HepG2 (cell line): Measurements from ENCODE around the gene DQX1. TPM values are rescaled to one million over a fixed set of nuclear protein-coding genes. Genes with fewer than 3 reads are reported as not detected.

Experiments
- ATAC-seq: fragments of 200-7000 bp; cut with Tn5 transposase; 3 replicates; pipeline ENCODE4 v1.9.1; 2020; ENCODE audit warnings: mild to moderate bottlenecking, moderate library complexity
- BruUV-seq: library from RNA; stranded (reverse); fragments of 400-500 nt; replicated peaks from 2 replicates; lab custom pipeline; 2021; lab: Mats Ljungman, UMichigan
- CTCF ChIA-PET: fragments of 300-600 bp; formaldehyde crosslinking; extraction: SDS; loops from one replicate; lab custom pipeline; 2021; ENCODE audit warnings: low total read pairs, inconsistent platforms, low intra/inter-chr PET ratio; lab: Yijun Ruan, JAX
- POLR2A ChIA-PET: fragments of 350-600 bp; sonication (Branson Sonifier 250); formaldehyde crosslinking; loops from one replicate; lab custom pipeline; 2020; ENCODE audit warnings: antibody characterized with exemption, inconsistent platforms; lab: Yijun Ruan, JAX
- DNase-seq: peaks from one replicate; pipeline ENCODE4 v3.0.0-alpha.2; 2015; ENCODE audit warnings: low spot score
- FAIRE-seq: peaks from 3 replicates; lab custom pipeline; 2011; peaks lifted over from hg19 to GRCh38; lab: Jason Lieb, UNC
- H2AFZ ChIP-seq: one replicate; pipeline ENCODE4 v1.6.1; 2011; ENCODE audit warnings: low read length, inconsistent platforms
- H3K27ac ChIP-seq: fragments of 300-600 bp; 3 replicates; pipeline ENCODE4 v1.8.0; 2011; ENCODE audit warnings: mixed run types, mild to moderate bottlenecking, mixed read lengths, low read length, inconsistent platforms; ENCODE audit not compliant: insufficient read depth; ENCODE audit errors: extremely low read length
- H3K27me3 ChIP-seq, 2 experiments: fragments of 200-600 bp in 1 of 2; 2 replicates in 1 of 2; 3 replicates in 1 of 2; pipeline versions ENCODE4 v1.6.0 to v1.8.0; 2011; ENCODE audit warnings: low read length in 2 of 2, mild to moderate bottlenecking in 2 of 2, moderate library complexity in 2 of 2, inconsistent platforms in 1 of 2; ENCODE audit not compliant: insufficient read depth in 2 of 2, control insufficient read depth in 1 of 2
- H3K36me3 ChIP-seq, 2 experiments: fragments of 200-600 bp in 1 of 2; replicated peaks in 1 of 2; 2 replicates in 1 of 2; 3 replicates in 1 of 2; pipeline versions ENCODE4 v1.5.1 to v1.8.0; 2011; ENCODE audit warnings: low read length in 2 of 2, inconsistent platforms in 1 of 2; ENCODE audit not compliant: insufficient read depth in 2 of 2, control insufficient read depth in 1 of 2
- H3K4me1 ChIP-seq: 2 replicates; pipeline ENCODE4 v1.5.1; 2012; ENCODE audit warnings: low read length, inconsistent platforms; ENCODE audit not compliant: insufficient read depth
- H3K4me2 ChIP-seq: 2 replicates; pipeline ENCODE4 v1.6.0; 2011; ENCODE audit warnings: low read depth, low read length, inconsistent platforms
- H3K4me3 ChIP-seq, 3 experiments: fragments of 200-600 bp in 1 of 3; sonication (generic), shearing (Covaris generic) in 1 of 3; replicated peaks in 1 of 3; 2 replicates each; pipeline ENCODE4 v1.5.1; 2011 to 2016; ENCODE audit warnings: low read length in 3 of 3, inconsistent platforms in 2 of 3, low read depth in 2 of 3, mild to moderate bottlenecking in 2 of 3, control low read depth in 1 of 3, mixed read lengths in 1 of 3; ENCODE audit not compliant: insufficient read depth in 1 of 3
- H3K79me2 ChIP-seq: one replicate; pipeline ENCODE4 v1.6.1; 2011; ENCODE audit warnings: low read length, inconsistent platforms; ENCODE audit not compliant: insufficient read depth
- H3K9ac ChIP-seq: 2 replicates; pipeline ENCODE4 v1.6.0; 2011; ENCODE audit warnings: mild to moderate bottlenecking, low read depth, low read length, inconsistent platforms; ENCODE audit not compliant: insufficient read depth
- H3K9me3 ChIP-seq: 2 replicates; pipeline ENCODE4 v1.5.1; 2012; ENCODE audit warnings: mild to moderate bottlenecking, low read length
- H4K20me1 ChIP-seq: 2 replicates; pipeline ENCODE4 v1.6.0; 2011; ENCODE audit warnings: inconsistent platforms, mild to moderate bottlenecking, low read length, moderate library complexity; ENCODE audit not compliant: insufficient read depth
- ATAD3A ChIP-seq: sonication (generic); formaldehyde crosslinking; IDR thresholded peaks from 2 replicates; pipeline ENCODE4 v1.4.0; 2020; ENCODE audit warnings: missing genetic modification reagents
- ATRX ChIP-seq: sonication (generic); formaldehyde crosslinking; IDR thresholded peaks from 2 replicates; pipeline ENCODE4 v1.4.0; 2020; ENCODE audit warnings: missing genetic modification reagents, borderline replicate concordance
- CBX2 ChIP-seq, 2 experiments: fragments of 200-600 bp in 1 of 2; sonication (generic); formaldehyde crosslinking in 1 of 2; IDR thresholded peaks; 2 replicates each; pipeline versions ENCODE4 v1.7.0 to v1.8.1; 2018 to 2022; ENCODE audit warnings: low read depth in 2 of 2, low read length in 1 of 2, mild to moderate bottlenecking in 1 of 2, missing genetic modification reagents in 1 of 2
- HNF4G ChIP-seq, 2 experiments: sonication (generic) in 1 of 2; formaldehyde crosslinking in 1 of 2; IDR thresholded peaks; 2 replicates each; pipeline versions ENCODE4 v1.4.0 to v1.6.1; 2011 to 2020; ENCODE audit warnings: borderline replicate concordance in 2 of 2, low read depth in 2 of 2, mild to moderate bottlenecking in 2 of 2, low read length in 1 of 2, missing genetic modification reagents in 1 of 2, moderate library complexity in 1 of 2
- HNRNPUL1 ChIP-seq: fragments of 200-400 bp; formaldehyde crosslinking; IDR thresholded peaks from 2 replicates; pipeline ENCODE4 v1.6.1; 2017; ENCODE audit warnings: low read depth, mild to moderate bottlenecking, low read length, moderate library complexity
- KLF15 ChIP-seq: sonication (generic); formaldehyde crosslinking; IDR thresholded peaks from 2 replicates; pipeline ENCODE4 v1.8.1; 2023; ENCODE audit warnings: borderline replicate concordance, mild to moderate bottlenecking, inconsistent platforms, missing genetic modification reagents, mixed read lengths
- LBX2 ChIP-seq: sonication (generic); formaldehyde crosslinking; IDR thresholded peaks from 2 replicates; pipeline ENCODE4 v1.5.0; 2020; ENCODE audit warnings: missing genetic modification reagents, mild to moderate bottlenecking, borderline replicate concordance
- SP5 ChIP-seq: IDR thresholded peaks from 2 replicates; pipeline ENCODE4 v1.6.1; 2016; ENCODE audit warnings: low read depth, borderline replicate concordance
- SPEN ChIP-seq: sonication (generic); formaldehyde crosslinking; IDR thresholded peaks from 2 replicates; pipeline ENCODE4 v1.5.1; 2020; ENCODE audit warnings: low read depth, mild to moderate bottlenecking, missing genetic modification reagents
- ZNF33B ChIP-seq: sonication (generic); formaldehyde crosslinking; IDR thresholded peaks from 2 replicates; pipeline ENCODE4 v1.5.1; 2020; ENCODE audit warnings: mild to moderate bottlenecking, missing genetic modification reagents
- ZNF496 ChIP-seq: sonication (generic); formaldehyde crosslinking; IDR thresholded peaks from 2 replicates; pipeline ENCODE4 v1.8.1; 2023; ENCODE audit warnings: mild to moderate bottlenecking, moderate library complexity, missing genetic modification reagents; ENCODE audit not compliant: insufficient replicate concordance
- ZNF501 ChIP-seq: sonication (generic); formaldehyde crosslinking; IDR thresholded peaks from 2 replicates; pipeline ENCODE4 v1.5.1; 2020; ENCODE audit warnings: mild to moderate bottlenecking, moderate library complexity, missing genetic modification reagents
- ZNF567 ChIP-seq: sonication (generic); formaldehyde crosslinking; IDR thresholded peaks from 2 replicates; pipeline ENCODE4 v1.8.1; 2023; ENCODE audit warnings: mild to moderate bottlenecking, missing genetic modification reagents, borderline replicate concordance
- ZNF768 ChIP-seq: sonication (generic); formaldehyde crosslinking; IDR thresholded peaks from 2 replicates; pipeline ENCODE4 v1.4.0; 2020; ENCODE audit warnings: missing genetic modification reagents
- ZNF792 ChIP-seq: IDR thresholded peaks from 2 replicates; pipeline ENCODE4 v1.6.1; 2016
- ZSCAN30 ChIP-seq: sonication (generic); formaldehyde crosslinking; IDR thresholded peaks from 2 replicates; pipeline ENCODE4 v1.5.0; 2020; ENCODE audit warnings: mild to moderate bottlenecking, missing genetic modification reagents
- WGBS: methylation state at CpG from one replicate; pipeline ENCODE4 v1.1.6; 2017; ENCODE audit warnings: low lambda C conversion rate; 5-methylcytosine and 5-hydroxymethylcytosine counted together
- in situ Hi-C: cut with HindIII; loops from 2 replicates; pipeline ENCODE4 v1.10.0; 2017; ENCODE audit warnings: low pct_unique_long_range_greater_than_20kb; ENCODE audit not compliant: extremely low pct_ligation_motif_present
- intact Hi-C: fragments of 100-400 bp; cut with micrococcal nuclease; formaldehyde crosslinking; loops from one replicate; pipeline ENCODE4 v1.10.0; 2022; ENCODE audit not compliant: unreplicated experiment
- polyA plus RNA-seq, 8 experiments: library from polyadenylated mRNA; depleted of rRNA in 3 of 8; stranded (reverse) in 7 of 8; unstranded in 1 of 8; fragments of >200 nt; fragmentation: Illumina TruSeq in 4 of 8; extraction: Trizol in 4 of 8; gene quantifications; 2 replicates each; pipeline versions ENCODE4 v1.2.1 to v1.2.3, GENCODE V29; 2011 to 2016; ENCODE audit warnings: low read depth in 4 of 8, missing spikeins in 1 of 8, mixed read lengths in 1 of 8; ENCODE audit not compliant: insufficient read depth in 1 of 8
- total RNA-seq, 5 experiments: library from RNA; depleted of rRNA; stranded (reverse); fragments of >200 nt; fragmentation: Illumina TruSeq; extraction: Trizol; gene quantifications; 2 replicates each; pipeline ENCODE4 v1.2.3, GENCODE V29; 2016; ENCODE audit warnings: low read depth in 1 of 5

DQX1 gene
- total and polyA plus RNA-seq, 2 of the 13 experiments (the other 11 are each of a cell fraction or from before 2014, with no cell fraction given): 27.6 to 89.8 TPM

GRCh38 chr2:74551942-74552913, 26.2 kb upstream of the DQX1 start:
- Histone ChIP-seq H3K36me3 (no peaks in the 10 kb centered on the region), H3K4me2 (peak overlapping the region; percentile 92), H2AFZ (peak overlapping the region; percentile 31), H3K4me1 (peaks cover 68% of the 10 kb centered on the region), H3K9ac (no peak overlapping the region), H3K79me2 (no peaks in the 10 kb centered on the region), H3K27me3 (peaks cover 2 to 21% of the 10 kb centered on the region in 2 experiments; a peak in 2 of 5 replicates), H3K4me3 (peak overlapping the region in 1 of 3 experiments; percentile 62; a peak in 2 of 6 replicates), H3K9me3 (no peaks in the 10 kb centered on the region), H3K27ac (no peak overlapping the region), H4K20me1 (no peaks in the 10 kb centered on the region)
- no peak for DNase-seq
- in situ Hi-C loops (no loop called here), intact Hi-C loops (no loop called here)
- no peak for FAIRE-seq
- CTCF ChIA-PET: no interaction called here
- TF ChIP-seq ZNF33B (CRISPR knock-in tag) (no peak), CBX2 (IDR thresholded peaks at IDR 0.05; ENCODE audit: low read depth, low read length) (no peak), CBX2 (CRISPR knock-in tag; IDR thresholded peaks at IDR 0.05; ENCODE audit: low read depth) (no peak), ZNF496 (CRISPR knock-in tag) (no peak), SP5 (CRISPR knock-in tag) (no peak), ZNF501 (CRISPR knock-in tag) (0 out of 2 replicates have a peak, but pooled peaks have one; percentile 27), SPEN (CRISPR knock-in tag) (0 out of 2 replicates have a peak, but pooled peaks have one; percentile 12), HNRNPUL1 (no peak), LBX2 (no peak), KLF15 (CRISPR knock-in tag) (no peak), ZNF567 (CRISPR knock-in tag) (no peak), ZNF792 (no peak), HNF4G (IDR thresholded peaks at IDR 0.05; ENCODE audit: borderline replicate concordance, low read depth, low read length) (no peak), HNF4G (CRISPR knock-in tag; IDR thresholded peaks at IDR 0.05; ENCODE audit: borderline replicate concordance, low read depth) (no peak), ATRX (no peak), ZNF768 (CRISPR knock-in tag) (peak; percentile 62), ATAD3A (CRISPR knock-in tag) (no peak), ZSCAN30 (no peak)
- POLR2A ChIA-PET: interaction anchor here (1.7 kb wide), 1 partner anchor 45 kb away, joined by 4 read pairs; the partner anchor contains the start of gene PCGF1
- no TSS peak for BruUV-seq
- 63% methylated on average over 19 of the region's 21 CpGs for WGBS
- ATAC-seq: no peak
